Body of pancreas (tissue), 4 donors: Measurements from ENCODE around the gene HYPK. TPM values are rescaled to one million over a fixed set of nuclear protein-coding genes. Genes with fewer than 3 reads are reported as not detected.

Experiments
- ATAC-seq: fragments of 150-250 bp; one replicate; pipeline ENCODE4 v1.9.1; 2016
- DNase-seq, 4 donors: peaks; one replicate each; pipeline ENCODE4 v3.0.0-alpha.2; 2019
- H3K27ac ChIP-seq, 4 donors: fragments of 200-600 bp; sonication (generic); 1 replicate in 3 of 4; 2 replicates in 1 of 4; pipeline versions ENCODE4 v1.5.1 to v1.6.1; 2016 to 2019; ENCODE audit warnings: mild to moderate bottlenecking in 1 of 4, mixed read lengths in 1 of 4, moderate library complexity in 1 of 4
- H3K27me3 ChIP-seq, 2 donors: fragments of 200-600 bp; sonication (generic); one replicate each; pipeline ENCODE4 v1.6.0; 2016; ENCODE audit warnings: mild to moderate bottlenecking in 1 of 2
- H3K36me3 ChIP-seq, 2 donors: fragments of 200-600 bp; sonication (generic); replicated peaks in 1 of 2; 2 replicates each; pipeline ENCODE4 v1.5.1; 2016; ENCODE audit warnings: low read depth in 2 of 2; ENCODE audit not compliant: insufficient read depth in 1 of 2
- H3K4me1 ChIP-seq: fragments of 200-600 bp; sonication (generic); one replicate; pipeline ENCODE4 v1.6.0; 2016
- H3K4me3 ChIP-seq, 2 donors: fragments of 200-600 bp; sonication (generic); 1 replicate in 1 of 2; 2 replicates in 1 of 2; pipeline ENCODE4 v1.5.1; 2016 to 2019
- H3K9me3 ChIP-seq, 3 donors: fragments of 200-600 bp; sonication (generic); 1 replicate in 2 of 3; 2 replicates in 1 of 3; pipeline ENCODE4 v1.5.1; 2016
- CTCF ChIP-seq, 7 experiments: fragments of 450-650 bp in 4 of 7; fragments of 200-600 bp in 3 of 7; sonication (generic) in 3 of 7; IDR thresholded peaks; one replicate each; pipeline ENCODE4 v1.5.1; 2016 to 2019; ENCODE audit warnings: antibody characterized with exemption in 7 of 7
- POLR2A ChIP-seq, 3 donors: fragments of 450-650 bp; IDR thresholded peaks; one replicate each; pipeline ENCODE4 v1.6.1; 2016; ENCODE audit warnings: antibody characterized with exemption in 3 of 3, mild to moderate bottlenecking in 2 of 3
- WGBS, 2 donors: methylation state at CpG; one replicate each; pipeline ENCODE4 v1.1.5; 2017; 5-methylcytosine and 5-hydroxymethylcytosine counted together
- intact Hi-C: fragments of 100-400 bp; cut with DNase I; formaldehyde crosslinking; loops from one replicate; pipeline ENCODE4 v1.15.1; 2023
- total RNA-seq, 2 donors: library from RNA; depleted of rRNA; stranded (reverse); fragments of >200 nt; gene quantifications; one replicate each; pipeline ENCODE4 v1.1.0, GENCODE V29; 2016

HYPK gene
- total RNA-seq, 2 donors from 2014 or later, result 13.2 to 52.9 TPM

DNA sequence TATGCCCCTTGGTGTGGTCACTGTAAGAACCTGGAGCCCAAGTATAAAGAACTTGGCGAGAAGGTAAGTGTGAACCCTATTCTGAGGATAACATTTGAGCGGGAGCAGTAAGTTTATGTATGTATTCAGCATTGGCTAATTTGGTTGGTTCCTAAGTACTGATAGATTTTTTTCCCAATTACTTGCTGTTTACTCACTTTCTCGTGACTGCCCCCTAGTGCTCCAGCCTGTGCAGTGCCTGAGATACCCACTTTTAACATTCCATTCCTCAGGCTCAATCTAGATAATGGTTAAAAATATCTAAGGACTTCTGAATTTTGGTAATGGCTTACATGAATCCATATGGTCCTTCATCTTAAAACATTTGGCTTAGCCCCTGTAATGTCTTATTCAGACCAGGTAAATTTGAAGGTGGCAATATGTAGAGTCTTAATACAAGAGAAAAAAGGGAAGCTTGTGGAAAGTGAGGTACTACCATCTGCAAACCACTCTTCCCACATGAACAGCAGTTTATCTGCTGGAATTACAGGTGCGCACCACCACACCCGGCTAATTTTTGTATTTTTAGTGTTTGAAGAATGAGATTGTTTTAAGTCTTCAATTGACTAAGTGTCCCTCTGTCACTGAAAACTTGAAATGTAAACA is 30.7 kb upstream of the HYPK start:
- intact Hi-C loops, result no loop called here
- ATAC-seq (peak; percentile 67), DNase-seq (peak; percentile 55 to 72 (median 59))
- WGBS, 2 donors, result 60 to 69% methylated on average over 5 of the region's 5 CpGs
- H3K36me3 ChIP-seq, result peaks cover 16 to 54% of the 10 kb centered on the region in 2 donors
- no peak overlapping the region for H3K27ac ChIP-seq
- no peaks in the 10 kb centered on the region for H3K27me3 ChIP-seq
- no peaks in the 10 kb centered on the region for H3K9me3 ChIP-seq
- H3K4me1 ChIP-seq, result no peaks in the 10 kb centered on the region
- no peak for TF ChIP-seq POLR2A (IDR thresholded peaks at IDR 0.05)
- TF ChIP-seq CTCF (IDR thresholded peaks at IDR 0.05), result peak; percentile 47 to 71 (median 64)
- no peak overlapping the region for H3K4me3 ChIP-seq

DNA sequence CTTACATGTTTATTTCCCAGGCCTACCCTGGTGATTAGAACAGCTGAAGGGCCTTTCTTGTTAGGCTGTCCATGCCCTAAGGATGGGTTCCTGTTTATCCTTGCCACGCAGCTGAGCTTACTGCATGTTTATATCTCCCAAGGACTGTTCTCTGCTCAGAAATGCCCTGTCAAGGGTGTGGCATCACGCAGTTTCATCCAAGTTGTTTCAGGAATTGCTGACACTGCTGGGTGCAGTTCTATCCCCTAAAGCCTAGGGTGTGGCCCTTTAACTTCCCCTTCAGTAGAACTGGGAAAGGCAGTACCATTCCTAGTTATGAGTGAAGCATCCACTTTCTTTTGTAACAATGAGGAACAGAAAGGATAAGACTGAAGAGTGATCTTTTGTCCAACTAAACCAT is 28.6 kb upstream of the HYPK start:
- Histone ChIP-seq H3K4me3 (no peak overlapping the region), H3K9me3 (no peaks in the 10 kb centered on the region), H3K36me3 (peaks cover 8 to 35% of the 10 kb centered on the region in 2 donors), H3K27ac (no peak overlapping the region), H3K27me3 (no peaks in the 10 kb centered on the region), H3K4me1 (peaks cover 16% of the 10 kb centered on the region)
- no peak for ATAC-seq
- WGBS, 2 donors, result 75 to 92% methylated on average over 2 of the region's 2 CpGs
- DNase-seq, result no peak
- intact Hi-C loops, result no loop called here
- TF ChIP-seq POLR2A (IDR thresholded peaks at IDR 0.05), result no peak
- TF ChIP-seq CTCF (IDR thresholded peaks at IDR 0.05), result no peak

DNA sequence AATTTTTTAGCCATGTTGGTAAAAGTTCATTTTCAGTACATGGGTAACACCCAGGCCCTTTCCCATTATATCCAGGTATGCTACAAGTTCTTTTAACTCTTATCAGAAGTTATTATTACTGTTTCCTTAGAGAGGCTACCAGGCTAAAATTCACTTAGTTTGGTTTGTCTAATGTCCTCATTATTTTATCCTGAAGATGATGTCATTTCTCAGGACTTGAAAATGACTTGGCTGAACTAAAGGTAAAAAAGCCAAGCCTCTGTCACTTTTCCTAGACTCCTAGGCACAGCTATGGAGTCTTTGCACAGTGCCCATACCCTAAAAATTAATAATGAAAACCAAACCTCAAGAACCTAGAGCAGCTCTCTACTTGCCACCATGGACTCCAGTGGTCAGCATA is 27.8 kb upstream of the HYPK start:
- intact Hi-C loops, result no loop called here
- H3K36me3 ChIP-seq, result peaks cover 5 to 28% of the 10 kb centered on the region in 2 donors

GRCh38 chr15:43774062-43774461 is 26.3 kb upstream of the HYPK start:
- H3K4me3 ChIP-seq, result no peak overlapping the region
- peaks cover 25% of the 10 kb centered on the region for H3K4me1 ChIP-seq
- peak overlapping the region in 1 of 4 donors; percentile 15 for H3K27ac ChIP-seq
- TF ChIP-seq CTCF (IDR thresholded peaks at IDR 0.05), result no peak
- TF ChIP-seq POLR2A (IDR thresholded peaks at IDR 0.05), result no peak
- intact Hi-C loops, result no loop called here
- WGBS, 2 donors, result 50 to 52% methylated on average over 4 of the region's 4 CpGs
- peaks cover 5 to 23% of the 10 kb centered on the region in 2 donors for H3K36me3 ChIP-seq
- DNase-seq, result no peak
- no peak for ATAC-seq
- H3K27me3 ChIP-seq, result no peaks in the 10 kb centered on the region
- H3K9me3 ChIP-seq, result no peaks in the 10 kb centered on the region

More for the DNA sequence above, 27.8 kb upstream of the HYPK start:
- Histone ChIP-seq H3K27me3 (no peaks in the 10 kb centered on the region), H3K27ac (no peak overlapping the region), H3K9me3 (no peaks in the 10 kb centered on the region), H3K4me1 (peaks cover 19% of the 10 kb centered on the region), H3K4me3 (no peak overlapping the region)
- TF ChIP-seq CTCF (IDR thresholded peaks at IDR 0.05), result no peak
- TF ChIP-seq POLR2A (IDR thresholded peaks at IDR 0.05), result no peak
- ATAC-seq (no peak), DNase-seq (no peak)

- Histone ChIP-seq H3K36me3 (peaks cover 5 to 15% of the 10 kb centered on the region in 2 donors), H3K27ac (peak overlapping the region; percentile 92 to 96 (median 94)), H3K4me1 (peaks cover 25% of the 10 kb centered on the region), H3K27me3 (no peaks in the 10 kb centered on the region), H3K9me3 (no peaks in the 10 kb centered on the region), H3K4me3 (no peak overlapping the region)
- peak; percentile 71 to 81 (median 80) for DNase-seq
- 73 to 100% methylated on average over 1 of the region's 1 CpG for WGBS, 2 donors
- intact Hi-C loops, result no loop called here
- peak; percentile 28 for ATAC-seq
- TF ChIP-seq POLR2A (IDR thresholded peaks at IDR 0.05), result no peak
- peak; percentile 23 to 57 (median 50) for TF ChIP-seq CTCF (IDR thresholded peaks at IDR 0.05)
Observed at GRCh38 chr15:43775411-43775965, 24.9 kb upstream of the HYPK start.
